ENCODE results near the gene UGT2B7.
"Not testable (repeated sequence)": the region's sequence is repeated elsewhere in the genome, so short reads cannot be mapped to it uniquely, and the experiment has no call there.

UGT2B7 gene

DNA sequence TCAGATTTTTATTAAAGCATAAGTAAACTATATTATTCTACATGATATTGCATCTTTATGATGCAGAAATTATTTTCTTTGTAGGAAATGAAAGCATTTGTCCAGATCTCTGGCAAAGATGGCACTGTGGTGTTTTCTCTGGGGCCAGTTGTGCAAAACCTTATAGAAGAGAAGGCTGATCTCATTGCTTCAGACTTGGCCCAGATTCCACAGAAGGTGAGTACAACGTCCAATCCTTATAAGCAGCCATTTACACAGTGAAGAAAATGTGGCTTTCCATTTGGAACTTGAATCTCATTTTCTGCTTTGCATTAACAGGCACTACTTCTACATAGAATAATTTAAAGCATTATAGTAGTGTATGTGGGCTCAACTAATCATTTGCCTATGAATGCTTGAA is 6.9 kb upstream of the UGT2B7 start:
- no peak for DNase-seq

DNA sequence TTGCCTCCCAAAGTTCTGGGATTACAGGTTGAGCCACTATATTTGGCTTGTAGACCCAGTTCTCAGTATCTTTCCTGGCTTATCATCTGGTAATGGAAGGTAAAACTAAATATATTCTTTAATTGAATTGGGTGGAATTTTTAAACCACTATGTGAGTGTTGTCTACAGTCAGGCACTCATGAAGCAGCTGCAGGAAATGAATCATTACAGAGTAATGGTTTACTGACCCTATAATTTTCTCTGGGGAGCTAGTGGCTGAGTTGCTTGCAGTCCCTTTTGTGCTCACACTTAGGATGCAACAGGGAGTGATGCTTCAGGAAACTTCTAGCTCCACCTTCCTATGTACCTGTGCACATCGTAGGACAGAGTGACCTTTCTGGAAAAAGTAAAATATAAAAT is 4.1 kb upstream of the UGT2B7 start:
- no peak for DNase-seq

DNA sequence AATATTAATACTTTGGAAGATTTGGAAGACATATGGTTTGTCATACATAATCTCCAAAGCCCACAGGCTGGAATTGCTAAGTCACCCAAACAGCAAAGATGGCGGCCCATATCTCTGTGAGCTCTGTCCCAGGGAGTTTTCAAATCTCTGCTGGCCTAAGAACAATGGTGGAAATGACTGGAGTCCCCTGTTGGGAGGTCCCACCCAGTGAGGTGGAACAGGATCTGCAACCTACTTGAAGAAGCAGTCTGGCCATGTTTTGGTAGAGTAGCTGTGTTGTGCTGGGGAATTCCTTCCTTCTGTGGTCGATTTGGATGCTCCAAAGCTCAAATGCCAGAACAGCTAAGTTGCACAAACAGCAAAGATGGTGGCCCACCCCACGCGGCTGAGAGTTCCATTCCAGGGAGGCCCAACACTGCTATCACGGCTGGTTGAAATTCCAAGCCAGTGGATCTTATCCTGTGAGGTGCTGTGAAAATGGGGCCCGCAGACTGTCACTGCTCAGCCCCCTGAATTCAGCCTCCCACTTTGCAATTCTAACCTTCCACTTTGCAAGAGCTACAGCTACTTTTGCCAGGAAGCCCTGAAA is 3.2 kb upstream of the UGT2B7 start:
- DNase-seq: no peak

DNA sequence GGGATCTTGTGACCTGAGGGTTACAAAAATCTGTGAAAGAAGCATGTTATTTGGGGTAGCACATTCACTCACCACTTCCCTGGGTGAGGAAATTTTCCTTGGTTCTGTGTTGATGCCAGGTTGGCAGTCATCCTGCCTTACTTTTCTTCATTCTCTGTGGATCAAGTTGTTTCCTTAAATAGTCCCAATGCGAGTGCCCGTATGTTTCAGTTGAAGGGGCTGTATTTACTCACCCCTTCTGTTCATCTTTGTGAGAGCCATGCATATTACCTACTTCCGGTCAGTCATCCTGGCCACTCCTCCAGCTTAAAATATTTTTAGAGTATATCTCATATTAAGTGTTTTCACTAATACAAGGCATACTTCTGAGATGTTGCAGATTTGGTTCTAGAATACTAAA is 2.6 kb upstream of the UGT2B7 start:
- DNase-seq: no peak

DNA sequence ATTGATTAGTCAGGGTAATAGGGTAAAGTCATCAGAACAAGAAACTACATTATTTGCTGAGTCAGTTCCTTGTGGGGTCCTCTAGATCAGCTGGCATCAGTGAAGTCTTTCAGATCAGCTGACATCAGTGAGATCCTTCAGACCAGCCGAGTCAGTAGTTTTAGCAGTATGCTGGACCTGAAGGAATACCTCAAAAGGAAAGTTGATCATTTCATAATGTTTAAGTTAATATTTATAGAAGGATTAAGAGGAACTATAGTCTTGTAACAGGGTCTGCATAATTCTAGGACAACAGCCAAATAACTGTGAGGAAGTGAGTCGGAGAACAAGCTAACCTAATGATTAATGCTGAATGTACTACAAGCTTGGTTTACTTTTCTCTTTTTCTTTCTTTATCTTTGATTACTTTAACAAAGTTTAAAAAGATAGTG is 958 bp upstream of the UGT2B7 start:
- no peak for DNase-seq

DNA sequence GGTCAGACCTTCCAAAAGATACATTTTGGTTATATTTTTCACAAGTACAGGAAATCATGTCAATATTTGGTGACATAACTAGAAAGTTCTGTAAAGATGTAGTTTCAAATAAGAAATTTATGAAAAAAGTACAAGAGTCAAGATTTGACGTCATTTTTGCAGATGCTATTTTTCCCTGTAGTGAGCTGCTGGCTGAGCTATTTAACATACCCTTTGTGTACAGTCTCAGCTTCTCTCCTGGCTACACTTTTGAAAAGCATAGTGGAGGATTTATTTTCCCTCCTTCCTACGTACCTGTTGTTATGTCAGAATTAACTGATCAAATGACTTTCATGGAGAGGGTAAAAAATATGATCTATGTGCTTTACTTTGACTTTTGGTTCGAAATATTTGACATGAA is 536 bp downstream of the UGT2B7 start:
- no peak for DNase-seq

DNA sequence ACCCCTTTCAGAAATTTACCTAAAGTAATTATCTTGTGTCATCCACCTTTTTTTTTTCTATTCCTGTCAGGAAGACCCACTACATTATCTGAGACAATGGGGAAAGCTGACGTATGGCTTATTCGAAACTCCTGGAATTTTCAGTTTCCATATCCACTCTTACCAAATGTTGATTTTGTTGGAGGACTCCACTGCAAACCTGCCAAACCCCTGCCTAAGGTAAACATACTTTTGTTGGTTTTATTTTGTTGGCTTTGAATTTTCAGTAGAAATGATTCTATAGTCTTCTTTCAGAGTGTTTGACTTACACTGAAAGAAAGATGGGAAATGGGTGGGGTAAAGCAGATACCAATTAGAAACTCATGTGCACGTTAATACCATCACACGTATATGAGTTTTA is 2.2 kb downstream of the UGT2B7 start:
- no peak for DNase-seq

DNA sequence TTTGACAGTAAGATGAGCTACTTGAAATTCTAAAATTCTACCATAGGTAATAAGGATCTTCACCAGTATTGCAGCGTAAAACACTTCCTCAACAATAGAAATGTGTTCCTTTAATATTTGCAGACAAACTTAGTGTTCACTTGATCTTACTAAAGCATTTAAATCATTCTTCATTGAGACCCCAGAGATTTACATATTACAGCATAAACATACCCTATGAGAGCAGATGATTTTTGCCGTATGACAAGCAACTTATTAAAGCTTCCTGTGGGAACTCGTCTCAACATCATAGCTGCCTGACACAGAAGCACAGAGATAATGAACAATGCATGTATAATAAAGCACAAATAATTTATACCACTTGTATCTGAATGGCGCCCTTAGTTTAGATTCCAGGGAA is 3.6 kb downstream of the UGT2B7 start:
- DNase-seq: no peak

DNA sequence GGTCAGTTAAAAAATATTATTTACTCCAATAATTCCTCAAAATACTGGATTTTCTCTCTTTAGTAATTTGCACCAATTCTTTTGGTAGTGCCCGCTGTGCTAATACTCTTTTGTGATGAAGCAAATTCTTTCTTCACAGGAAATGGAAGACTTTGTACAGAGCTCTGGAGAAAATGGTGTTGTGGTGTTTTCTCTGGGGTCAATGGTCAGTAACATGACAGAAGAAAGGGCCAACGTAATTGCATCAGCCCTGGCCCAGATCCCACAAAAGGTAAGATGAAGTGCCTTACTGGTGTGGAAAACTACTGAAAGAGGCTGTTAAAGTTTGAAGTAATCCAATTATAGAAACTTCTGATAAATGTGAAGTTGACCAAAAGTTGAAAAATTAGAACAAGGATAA is 6.4 kb downstream of the UGT2B7 start:
- DNase-seq: not testable (repeated sequence)

DNA sequence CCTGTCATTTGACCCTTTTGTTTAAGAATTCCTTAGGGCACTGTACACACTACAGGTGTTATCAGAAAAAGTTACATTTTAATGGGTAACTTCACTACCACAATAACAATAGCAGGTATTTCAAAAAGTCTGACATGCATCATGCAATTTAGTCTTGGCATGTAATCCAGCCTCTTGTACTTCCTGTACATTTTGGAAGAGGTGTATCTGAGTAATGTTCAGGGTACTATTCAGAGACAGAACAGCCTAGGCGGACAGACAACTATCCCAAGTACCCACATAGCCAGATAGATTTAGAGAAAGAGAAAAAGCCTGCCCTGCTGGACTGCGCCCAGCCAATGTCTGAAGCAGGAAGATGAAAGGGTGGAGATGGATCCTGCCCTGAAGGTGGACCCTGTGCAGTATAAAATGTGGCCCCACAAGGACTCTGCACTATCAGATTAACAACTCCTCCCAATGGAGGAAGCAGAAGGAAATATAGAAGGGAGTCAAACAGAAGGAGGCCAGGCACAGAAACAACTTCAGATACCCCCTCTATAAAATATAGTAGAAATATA is 8.5 kb downstream of the UGT2B7 start:
- DNase-seq: no peak

DNA sequence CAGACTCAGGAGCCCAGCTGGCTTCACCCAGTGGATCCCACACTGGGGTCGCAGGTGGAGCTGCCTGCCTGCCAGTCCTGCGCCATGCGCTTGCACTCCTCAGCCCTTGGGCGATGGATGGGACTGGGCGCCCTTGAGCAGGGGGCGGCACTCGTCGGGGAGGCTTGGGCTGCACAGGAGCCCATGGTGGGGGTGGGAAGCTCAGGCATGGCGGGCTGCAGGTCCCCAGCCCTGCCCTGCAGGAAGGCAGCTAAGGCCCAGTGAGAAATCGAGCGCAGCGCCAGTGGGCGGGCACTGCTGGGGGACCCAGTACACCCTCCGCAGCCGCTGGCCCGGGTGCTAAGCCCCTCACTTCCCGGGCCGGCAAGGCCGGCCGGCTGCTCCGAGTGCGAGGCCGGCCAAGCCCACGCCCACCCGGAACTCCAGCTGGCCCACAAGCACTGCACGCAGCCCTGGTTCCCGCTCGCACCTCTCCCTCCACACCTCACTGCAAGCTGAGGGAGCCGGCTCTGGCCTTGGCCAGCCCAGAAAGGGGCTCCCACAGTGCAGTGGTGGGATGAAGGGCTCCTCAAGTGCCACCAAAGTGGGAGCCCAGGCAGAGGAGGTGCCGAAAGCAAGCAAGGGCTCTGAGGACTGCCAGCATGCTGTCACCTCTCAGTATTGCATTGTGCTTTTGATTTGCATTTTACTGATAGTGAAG is 19.0 kb downstream of the UGT2B7 start:
- DNase-seq: not testable (repeated sequence)

DNA sequence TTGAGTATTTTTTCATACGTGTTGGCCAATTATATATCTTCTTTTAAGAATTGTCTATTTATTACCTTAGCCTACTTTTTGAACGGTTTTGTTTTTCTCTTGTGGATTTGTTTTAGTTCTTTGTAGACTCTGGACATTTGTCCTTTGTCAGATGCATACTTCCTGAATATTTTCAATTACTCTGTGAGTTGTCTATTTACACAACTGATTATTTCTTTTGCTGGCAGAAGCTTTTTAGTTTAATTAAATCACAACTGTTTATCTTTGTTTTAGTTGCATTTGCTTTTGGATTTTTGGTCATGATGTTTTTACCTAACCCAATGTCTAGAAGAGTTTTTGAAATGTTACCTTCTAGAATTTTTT is 19.6 kb downstream of the UGT2B7 start:
- DNase-seq: no peak

DNA sequence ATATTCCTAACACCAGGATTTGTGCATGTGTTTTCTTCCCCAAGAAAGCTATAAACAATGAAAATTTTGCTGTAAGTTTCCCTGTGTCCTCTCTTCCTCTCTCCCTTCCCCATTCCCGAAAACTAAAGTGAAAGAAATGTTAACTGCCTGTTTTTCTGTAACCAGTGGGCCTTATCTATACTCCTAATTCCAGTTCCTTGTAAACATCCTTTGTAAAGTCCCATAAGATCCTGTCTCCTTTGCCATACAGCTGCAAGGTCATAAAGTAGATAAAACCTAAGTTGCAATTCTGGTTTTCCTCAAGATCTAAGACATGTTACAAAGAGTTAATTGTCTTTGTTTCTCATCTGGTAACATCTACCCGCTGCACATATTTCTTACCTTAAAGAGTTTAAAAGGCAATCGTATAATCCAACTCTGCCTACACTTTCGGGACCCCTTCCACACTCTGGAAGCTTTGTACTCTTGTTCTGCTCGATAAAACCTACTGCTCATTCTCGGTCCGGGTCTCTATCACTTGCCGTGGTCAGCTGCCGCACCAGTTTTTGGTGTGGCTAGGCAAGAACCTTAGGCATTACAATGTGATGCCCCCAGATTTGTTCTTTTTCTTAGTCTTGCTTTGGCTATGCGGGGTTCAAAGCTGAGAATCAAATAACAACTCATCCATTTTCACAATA is 20.5 kb downstream of the UGT2B7 start:
- DNase-seq: no peak

DNA sequence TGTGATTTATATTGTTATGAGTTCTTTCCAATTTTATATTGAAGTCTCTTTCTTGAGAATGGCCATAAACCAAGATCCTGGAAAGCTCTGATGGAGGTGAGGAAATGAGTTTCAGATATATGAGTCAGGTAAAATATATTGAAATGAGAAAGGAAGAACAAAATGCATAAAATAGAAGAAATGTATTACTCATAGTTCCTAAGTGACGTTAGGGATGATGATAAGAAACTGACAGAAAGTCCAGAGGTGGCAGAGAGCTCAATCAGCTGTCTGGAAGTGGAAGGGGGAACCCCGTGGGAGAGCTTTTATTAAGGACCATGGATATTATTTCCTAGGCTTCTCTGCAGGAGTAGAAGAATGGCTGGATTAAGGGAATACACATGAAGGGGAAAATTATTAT is 24.6 kb downstream of the UGT2B7 start:
- DNase-seq: no peak

DNA sequence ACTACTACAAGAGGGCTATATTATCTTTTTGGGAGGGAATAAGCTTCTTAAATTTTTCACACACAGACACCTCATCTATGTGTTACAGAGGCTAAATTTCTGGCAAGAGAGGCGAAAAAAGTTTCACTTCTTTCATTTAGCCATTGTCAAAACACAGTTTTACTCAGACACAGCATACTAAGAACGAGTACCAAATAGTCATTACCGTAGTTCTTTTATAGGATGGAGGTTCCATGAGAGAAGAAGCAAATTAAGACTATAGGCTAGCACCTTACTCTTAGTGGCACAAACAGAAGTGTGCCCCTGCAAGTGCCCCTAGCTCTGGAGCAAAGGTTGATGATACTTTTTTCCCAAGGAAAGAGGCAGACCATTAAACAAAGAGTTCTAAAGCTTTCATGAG is 26.2 kb downstream of the UGT2B7 start:
- no peak for DNase-seq

DNA sequence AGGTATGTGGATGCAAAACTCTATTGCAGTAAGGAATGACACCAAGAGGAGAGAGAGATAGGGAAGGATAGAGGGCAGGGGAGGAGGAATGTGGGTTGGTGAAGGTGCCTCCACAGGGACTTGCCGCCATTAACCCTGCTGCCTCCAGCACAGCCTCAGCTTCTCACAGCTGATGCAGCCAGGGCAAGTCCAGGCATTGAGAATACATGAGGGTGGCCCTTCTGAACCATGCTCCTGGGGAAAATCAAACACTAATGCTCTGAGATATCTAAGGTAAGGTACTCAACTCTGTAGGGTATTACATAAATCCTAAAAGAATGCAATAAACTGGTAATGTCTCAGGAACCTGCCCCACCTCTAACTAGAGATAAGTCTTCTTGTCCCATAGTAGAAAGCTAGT is 28.7 kb downstream of the UGT2B7 start:
- no peak for DNase-seq

DNA sequence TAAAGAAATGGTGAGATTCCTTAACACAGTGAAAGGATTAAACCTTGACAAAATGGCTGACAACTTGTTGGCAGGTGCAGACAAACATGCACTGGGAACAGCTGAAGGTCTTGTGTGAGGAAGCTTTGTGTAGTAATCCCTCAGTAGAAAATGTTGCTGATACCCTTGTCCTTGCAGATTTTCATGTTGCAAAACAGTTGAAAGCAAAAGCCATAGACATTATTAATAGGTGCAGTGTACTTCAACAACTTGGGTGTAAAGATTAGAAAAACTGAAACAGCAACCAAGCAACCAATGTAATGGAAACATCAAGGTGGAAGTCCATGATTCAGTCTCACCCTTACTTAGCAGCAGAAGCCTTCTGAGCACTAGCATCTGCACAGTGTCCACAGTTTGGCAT is 29.8 kb downstream of the UGT2B7 start:
- no peak for DNase-seq

DNA sequence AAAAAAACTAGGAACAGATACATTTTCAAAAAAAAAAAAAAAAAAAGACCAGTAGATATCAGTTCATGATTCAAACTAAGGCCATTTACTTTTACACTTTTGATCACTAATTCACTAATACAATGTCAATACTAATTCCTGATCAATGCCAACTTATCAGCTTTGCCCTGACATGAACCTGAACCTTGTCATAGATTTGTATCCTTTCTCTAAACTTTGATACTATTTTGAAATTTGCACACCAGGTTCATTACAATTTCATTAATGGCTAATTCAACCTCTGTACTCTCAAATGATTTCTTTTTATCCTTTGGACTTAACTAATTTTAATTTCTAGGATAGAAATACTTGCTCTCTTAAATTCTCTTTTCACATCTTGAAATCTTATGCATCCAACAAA is 37.7 kb downstream of the UGT2B7 start:
- DNase-seq: no peak

DNA sequence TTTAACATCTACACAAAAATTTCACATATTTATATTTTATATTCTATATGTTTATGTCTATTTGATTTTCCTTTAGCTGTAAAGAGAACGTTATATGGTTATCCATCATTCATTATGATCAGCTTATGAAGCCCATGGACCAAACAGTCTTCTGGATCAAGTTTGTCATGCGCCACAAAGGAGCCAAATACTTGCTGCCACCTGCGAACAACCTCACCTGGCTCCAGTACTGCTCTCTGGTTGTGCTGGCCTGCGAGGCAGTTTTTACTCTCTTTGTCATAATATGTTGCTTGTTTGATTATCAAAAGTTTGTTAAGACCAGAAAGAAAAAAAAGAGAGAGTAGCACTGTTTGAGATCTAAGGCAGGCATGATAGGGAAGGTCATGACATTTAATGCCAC is 38.2 kb downstream of the UGT2B7 start:
- DNase-seq: no peak

DNA sequence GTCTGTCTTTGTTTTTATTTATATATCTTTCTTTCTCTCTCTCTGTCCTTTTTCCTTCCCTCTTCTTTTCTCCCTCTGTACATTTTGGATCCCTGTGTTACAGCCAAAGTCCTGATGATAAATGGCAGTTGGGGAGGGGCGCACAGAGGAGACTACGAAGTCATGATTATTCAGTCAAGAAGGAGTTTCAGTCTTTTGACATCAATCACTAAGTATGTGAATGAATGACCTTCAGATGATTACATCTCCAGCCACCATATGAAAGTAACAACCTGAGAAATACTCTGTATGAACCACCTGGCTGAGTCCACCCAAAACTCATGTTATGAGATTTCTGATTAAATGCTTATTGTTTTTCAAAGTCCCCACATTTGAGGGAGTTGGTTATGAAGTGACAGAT is 45.0 kb downstream of the UGT2B7 start:
- no peak for DNase-seq

DNA sequence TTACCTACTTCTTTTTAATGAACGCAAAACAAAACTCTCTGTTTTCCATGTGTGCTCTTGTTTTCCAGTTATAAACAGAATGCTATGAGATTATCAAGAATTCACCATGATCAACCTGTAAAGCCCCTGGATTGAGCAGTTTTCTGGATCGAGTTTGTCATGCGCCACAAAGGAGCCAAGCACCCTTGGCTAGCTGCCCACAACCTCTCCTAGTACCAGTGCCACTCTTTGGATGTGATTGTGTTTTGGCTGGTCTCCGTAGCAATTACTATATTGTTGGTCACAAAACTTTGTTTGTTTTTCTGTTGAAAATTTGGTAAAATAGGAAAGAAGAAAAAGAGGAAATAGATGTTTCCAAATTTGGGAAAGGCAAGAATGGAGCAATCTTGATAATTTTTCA is 51.1 kb downstream of the UGT2B7 start:
- DNase-seq: no peak

DNA sequence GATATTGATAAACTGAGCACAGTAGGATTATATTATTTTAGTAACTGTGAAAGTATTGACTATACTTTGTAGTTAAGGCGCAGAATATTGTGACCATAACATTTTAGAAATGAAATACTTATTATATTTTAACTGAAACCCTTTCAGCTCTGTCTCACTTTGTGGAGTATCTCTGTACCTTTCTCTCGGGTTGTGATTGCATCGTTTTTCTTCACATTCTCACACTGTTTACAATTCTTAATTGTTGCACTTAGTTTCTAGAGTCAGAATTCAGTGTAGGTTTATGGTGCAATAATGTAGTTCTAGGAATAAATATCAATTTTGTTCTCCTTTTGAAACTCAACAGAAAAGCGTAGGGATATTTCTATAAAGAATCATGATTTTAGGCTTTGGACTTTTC is 57.7 kb downstream of the UGT2B7 start:
- no peak for DNase-seq

DNA sequence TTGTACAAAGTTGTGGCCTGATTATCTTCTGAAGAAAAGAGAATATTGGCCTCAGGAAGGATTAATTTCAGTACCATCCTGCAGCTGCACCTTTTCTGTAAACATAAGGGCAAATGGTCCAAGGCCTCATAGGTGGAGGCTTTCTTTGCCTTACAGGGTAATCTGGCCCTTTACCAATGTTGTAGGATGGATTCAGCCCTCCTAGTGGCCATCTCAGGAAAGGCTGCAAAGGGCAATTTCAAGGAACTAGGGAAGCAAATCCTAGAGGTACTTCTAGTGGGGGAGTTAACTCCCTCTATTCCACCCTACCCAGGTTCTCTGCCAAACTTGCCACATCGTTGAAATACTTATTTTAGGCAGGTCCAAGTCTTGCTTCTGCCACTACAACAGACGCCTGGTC is 60.6 kb downstream of the UGT2B7 start:
- DNase-seq: no peak

All from activated CD4-positive, alpha-beta T cell treated with anti-CD3 and anti-CD28 coated beads, Interleukin-2, amount 50 U/mL, for 4 hours (primary cell).